Smooth muscle cell (in vitro differentiated cells): ENCODE results near the gene KRCC1. TPM values are rescaled to one million over a fixed set of nuclear protein-coding genes. Genes with fewer than 3 reads are reported as not detected.
"Not testable (repeated sequence)": the region's sequence is repeated elsewhere in the genome, so short reads cannot be mapped to it uniquely, and the experiment has no call there.

ENCODE experiments used
- DNase-seq: peaks from one replicate; lab custom pipeline; 2025; ENCODE audit not compliant: unreplicated experiment; lab: John Stamatoyannopoulos, UW
- H2AFZ ChIP-seq: fragments of 200-600 bp; sonication (generic); 2 replicates; pipeline ENCODE4 v1.6.0; 2016; ENCODE audit warnings: antibody characterized with exemption, low read depth, mild to moderate bottlenecking
- H3F3A ChIP-seq: fragments of 200-600 bp; sonication (generic); 2 replicates; pipeline ENCODE4 v1.6.0; 2017; ENCODE audit warnings: antibody characterized with exemption, low read depth
- H3K27ac ChIP-seq: fragments of 200-600 bp; sonication (generic); 2 replicates; pipeline ENCODE4 v1.5.1; 2016; ENCODE audit warnings: low read depth, mild to moderate bottlenecking
- H3K27me3 ChIP-seq: fragments of 200-600 bp; sonication (generic); 2 replicates; pipeline ENCODE4 v1.6.1; 2016; ENCODE audit warnings: low read depth, mild to moderate bottlenecking
- H3K36me3 ChIP-seq: fragments of 200-600 bp; sonication (generic); 2 replicates; pipeline ENCODE4 v1.5.1; 2016; ENCODE audit warnings: low read depth
- H3K4me1 ChIP-seq: fragments of 200-600 bp; sonication (generic); 2 replicates; pipeline ENCODE4 v1.5.1; 2016; ENCODE audit warnings: low read depth
- H3K4me2 ChIP-seq: fragments of 200-600 bp; sonication (generic); 2 replicates; pipeline ENCODE4 v1.6.0; 2016; ENCODE audit warnings: mild to moderate bottlenecking
- H3K4me3 ChIP-seq: fragments of 200-600 bp; sonication (generic); 2 replicates; pipeline ENCODE4 v1.5.1; 2016; ENCODE audit warnings: mild to moderate bottlenecking
- H3K79me2 ChIP-seq: fragments of 200-600 bp; sonication (generic); 2 replicates; pipeline ENCODE4 v1.6.0; 2016; ENCODE audit warnings: low read depth, mild to moderate bottlenecking
- H3K9ac ChIP-seq: fragments of 200-600 bp; sonication (generic); 2 replicates; pipeline ENCODE4 v1.6.0; 2016; ENCODE audit warnings: low read depth
- H3K9me3 ChIP-seq: fragments of 200-600 bp; sonication (generic); replicated peaks from 2 replicates; pipeline ENCODE4 v1.5.1; 2016; ENCODE audit warnings: low read depth
- H4K20me1 ChIP-seq: fragments of 200-600 bp; sonication (generic); 2 replicates; pipeline ENCODE4 v1.6.0; 2016; ENCODE audit warnings: low read depth
- CTCF ChIP-seq: fragments of 200-600 bp; sonication (generic); IDR thresholded peaks from 2 replicates; pipeline ENCODE4 v1.5.1; 2017; ENCODE audit warnings: borderline replicate concordance, mild to moderate bottlenecking, antibody characterized with exemption; ENCODE audit not compliant: insufficient read depth, poor library complexity, severe bottlenecking
- WGBS: methylation state at CpG from one replicate; pipeline ENCODE4 v1.1.7; 2016; ENCODE audit warnings: low lambda C conversion rate; 5-methylcytosine and 5-hydroxymethylcytosine counted together
- polyA plus RNA-seq: library from polyadenylated mRNA; unstranded; fragments of >200 nt; fragmentation: Nextera tagmentation; extraction: Ambion mirVana; gene quantifications from 2 replicates; pipeline ENCODE4 v1.2.1, GENCODE V29; 2016
- total RNA-seq: library from RNA; depleted of rRNA; stranded (reverse); fragments of >200 nt; gene quantifications from 2 replicates; pipeline ENCODE4 v1.2.3, GENCODE V29; 2014

Gene KRCC1
- total and polyA plus RNA-seq, 2 experiments from 2014 or later = 19.7 to 45.9 TPM

- Histone ChIP-seq H2AFZ (no peak overlapping the region), H3K4me2 (no peak overlapping the region), H3F3A (no peaks in the 10 kb centered on the region), H3K9ac (no peak overlapping the region), H3K4me3 (no peak overlapping the region), H3K36me3 (no peaks in the 10 kb centered on the region), H3K27me3 (no peaks in the 10 kb centered on the region), H3K9me3 (no peaks in the 10 kb centered on the region), H3K79me2 (no peaks in the 10 kb centered on the region), H4K20me1 (no peaks in the 10 kb centered on the region), H3K27ac (no peak overlapping the region), H3K4me1 (no peaks in the 10 kb centered on the region)
- no peak for DNase-seq
- TF ChIP-seq CTCF = no peak
- WGBS = 47% methylated on average over 6 of the region's 6 CpGs
These were observed 31.1 kb downstream of the KRCC1 start for GRCh38 chr2:88024509-88024908.

- H3K27ac ChIP-seq = no peak overlapping the region
- H3K27me3 ChIP-seq = no peaks in the 10 kb centered on the region
- TF ChIP-seq CTCF = no peak
- H3K4me2 ChIP-seq = no peak overlapping the region
- H3K4me1 ChIP-seq = peaks cover 2% of the 10 kb centered on the region
- no peak for DNase-seq
- H4K20me1 ChIP-seq = no peaks in the 10 kb centered on the region
- no peaks in the 10 kb centered on the region for H3K79me2 ChIP-seq
- H3K9ac ChIP-seq = no peak overlapping the region
- H3K4me3 ChIP-seq = no peak overlapping the region
- H3F3A ChIP-seq = no peaks in the 10 kb centered on the region
- no peak overlapping the region for H2AFZ ChIP-seq
- H3K9me3 ChIP-seq = no peaks in the 10 kb centered on the region
- H3K36me3 ChIP-seq = no peaks in the 10 kb centered on the region
- 94% methylated on average over 5 of the region's 5 CpGs for WGBS
These were observed 33.0 kb downstream of the KRCC1 start for GRCh38 chr2:88022669-88022921.

- 90% methylated on average over 3 of the region's 3 CpGs for WGBS
- no peak for TF ChIP-seq CTCF
- Histone ChIP-seq H4K20me1 (no peaks in the 10 kb centered on the region), H3K4me1 (peaks cover 6% of the 10 kb centered on the region), H3K27ac (no peak overlapping the region), H3K36me3 (no peaks in the 10 kb centered on the region), H3K9me3 (no peaks in the 10 kb centered on the region), H2AFZ (no peak overlapping the region), H3F3A (no peaks in the 10 kb centered on the region), H3K4me3 (no peak overlapping the region), H3K9ac (no peak overlapping the region), H3K27me3 (no peaks in the 10 kb centered on the region), H3K79me2 (no peaks in the 10 kb centered on the region), H3K4me2 (no peak overlapping the region)
- no peak for DNase-seq
These were observed 35.6 kb downstream of the KRCC1 start for GRCh38 chr2:88019985-88020384.

- H3K4me1 ChIP-seq = peaks cover 6% of the 10 kb centered on the region
- peaks cover 4% of the 10 kb centered on the region for H3F3A ChIP-seq
- no peak overlapping the region for H3K27ac ChIP-seq
- WGBS = 76% methylated on average over 6 of the region's 6 CpGs
- no peaks in the 10 kb centered on the region for H4K20me1 ChIP-seq
- no peak for DNase-seq
- H2AFZ ChIP-seq = no peak overlapping the region
- H3K27me3 ChIP-seq = no peaks in the 10 kb centered on the region
- no peak for TF ChIP-seq CTCF
- H3K79me2 ChIP-seq = no peaks in the 10 kb centered on the region
- no peaks in the 10 kb centered on the region for H3K9me3 ChIP-seq
- no peak overlapping the region for H3K4me2 ChIP-seq
- H3K4me3 ChIP-seq = no peak overlapping the region
- no peak overlapping the region for H3K9ac ChIP-seq
- H3K36me3 ChIP-seq = no peaks in the 10 kb centered on the region
These were observed 36.7 kb downstream of the KRCC1 start for GRCh38 chr2:88018909-88019308.

GRCh38 chr2:88018077-88018805 lies 37.3 kb downstream of the KRCC1 start:
- H3K27me3 ChIP-seq, DNase-seq, H3K4me2 ChIP-seq, H3K4me1 ChIP-seq, H4K20me1 ChIP-seq, H3K79me2 ChIP-seq, H3K9me3 ChIP-seq, H3F3A ChIP-seq, H3K27ac ChIP-seq, H3K4me3 ChIP-seq, H3K36me3 ChIP-seq, H3K9ac ChIP-seq, H2AFZ ChIP-seq: not testable (repeated sequence)
- WGBS = 79% methylated on average over 11 of the region's 11 CpGs

- H3K9ac ChIP-seq, H3K4me1 ChIP-seq, H4K20me1 ChIP-seq, H3K36me3 ChIP-seq, DNase-seq, H3F3A ChIP-seq, H3K27ac ChIP-seq, H3K27me3 ChIP-seq, H3K79me2 ChIP-seq, H3K9me3 ChIP-seq: not testable (repeated sequence)
- Histone ChIP-seq H2AFZ (peak overlapping the region; percentile 98), H3K4me2 (peak overlapping the region; percentile 87), H3K4me3 (peak overlapping the region; percentile 92)
- 92% methylated on average over 2 of the region's 2 CpGs for WGBS
These were observed 37.9 kb downstream of the KRCC1 start for GRCh38 chr2:88017780-88018038.
